GM12872 (cell line): Measurements from ENCODE around the gene NDUFAF7.

Experiments
- TF ChIP-seq, protein P1 (sequence below): IDR thresholded peaks from 3 replicates; pipeline ENCODE4 v1.5.1; 2011; ENCODE audit warnings: low read depth, mild to moderate bottlenecking, low read length, moderate library complexity; ENCODE audit not compliant: insufficient read depth

NDUFAF7 gene

DNA sequence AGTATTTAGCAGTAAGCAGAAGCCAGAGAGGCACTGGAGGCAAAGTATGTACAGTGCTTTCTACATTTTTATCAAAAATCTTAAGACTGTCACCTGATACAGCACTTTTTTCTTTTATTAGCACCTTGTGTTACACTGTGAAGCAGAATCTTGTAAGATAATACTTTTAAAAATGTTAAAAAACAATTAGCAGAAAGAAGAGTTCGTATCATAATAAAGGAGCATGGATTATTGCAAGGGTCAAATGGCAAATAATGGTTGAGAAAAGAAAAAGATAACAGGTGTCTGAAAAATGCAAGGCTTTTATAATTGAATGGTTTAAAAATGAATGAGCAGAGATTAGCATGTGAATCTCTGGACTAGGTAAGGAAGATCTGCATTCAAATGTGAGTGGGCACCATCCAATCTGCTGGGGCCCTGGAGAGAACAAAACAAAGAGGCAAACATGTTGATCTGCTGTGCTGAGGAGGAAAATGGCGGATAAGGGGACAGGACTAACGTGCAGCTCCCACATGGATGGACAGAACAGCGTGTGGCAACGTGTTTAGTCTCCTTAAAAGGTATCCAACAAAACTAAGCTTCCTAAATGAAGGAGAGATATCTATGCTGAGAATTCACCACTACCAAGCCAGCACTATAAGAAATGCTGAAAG lies 25.6 kb upstream of the NDUFAF7 start:
- TF ChIP-seq, protein P1, sequence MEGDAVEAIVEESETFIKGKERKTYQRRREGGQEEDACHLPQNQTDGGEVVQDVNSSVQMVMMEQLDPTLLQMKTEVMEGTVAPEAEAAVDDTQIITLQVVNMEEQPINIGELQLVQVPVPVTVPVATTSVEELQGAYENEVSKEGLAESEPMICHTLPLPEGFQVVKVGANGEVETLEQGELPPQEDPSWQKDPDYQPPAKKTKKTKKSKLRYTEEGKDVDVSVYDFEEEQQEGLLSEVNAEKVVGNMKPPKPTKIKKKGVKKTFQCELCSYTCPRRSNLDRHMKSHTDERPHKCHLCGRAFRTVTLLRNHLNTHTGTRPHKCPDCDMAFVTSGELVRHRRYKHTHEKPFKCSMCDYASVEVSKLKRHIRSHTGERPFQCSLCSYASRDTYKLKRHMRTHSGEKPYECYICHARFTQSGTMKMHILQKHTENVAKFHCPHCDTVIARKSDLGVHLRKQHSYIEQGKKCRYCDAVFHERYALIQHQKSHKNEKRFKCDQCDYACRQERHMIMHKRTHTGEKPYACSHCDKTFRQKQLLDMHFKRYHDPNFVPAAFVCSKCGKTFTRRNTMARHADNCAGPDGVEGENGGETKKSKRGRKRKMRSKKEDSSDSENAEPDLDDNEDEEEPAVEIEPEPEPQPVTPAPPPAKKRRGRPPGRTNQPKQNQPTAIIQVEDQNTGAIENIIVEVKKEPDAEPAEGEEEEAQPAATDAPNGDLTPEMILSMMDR = no peak

DNA sequence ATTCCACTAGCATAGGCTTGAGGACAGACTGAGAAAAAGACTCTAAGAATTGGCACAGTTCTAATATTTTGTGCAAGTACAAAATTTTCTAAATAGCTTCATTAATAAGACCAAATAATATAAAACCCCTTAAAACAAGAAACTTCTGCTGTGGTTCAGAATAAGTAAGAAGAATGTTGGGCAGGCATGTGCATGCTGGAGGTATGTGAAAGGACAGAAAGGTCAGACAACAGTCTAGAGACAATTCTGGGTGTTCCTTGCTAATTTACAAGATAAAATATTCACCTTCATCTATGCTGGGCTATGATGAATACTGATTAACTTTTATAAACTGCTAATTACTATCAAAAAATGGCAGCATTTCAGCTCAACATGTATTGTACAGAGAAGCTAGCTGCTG lies 20.2 kb upstream of the NDUFAF7 start:
- TF ChIP-seq, protein P1 = no peak

DNA sequence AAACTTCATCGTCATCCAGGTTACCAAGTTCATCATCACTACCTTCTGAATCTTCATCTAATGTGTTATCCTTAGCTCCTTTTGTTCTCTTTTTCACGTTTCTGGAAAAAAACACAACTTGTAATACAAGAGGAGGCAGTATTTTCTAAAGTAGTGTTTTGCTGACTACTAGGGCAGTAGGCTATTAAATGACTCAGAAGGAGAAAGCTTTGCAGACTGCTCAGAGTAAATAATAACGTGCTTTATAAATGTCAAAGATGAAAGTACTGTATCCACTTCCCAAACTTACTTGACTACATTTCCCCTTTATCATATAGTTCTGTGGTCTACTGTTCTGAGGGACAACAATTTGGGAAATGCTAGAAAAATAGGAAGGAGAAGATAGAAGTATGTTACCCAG lies 19.5 kb upstream of the NDUFAF7 start:
- TF ChIP-seq, protein P1 = no peak

DNA sequence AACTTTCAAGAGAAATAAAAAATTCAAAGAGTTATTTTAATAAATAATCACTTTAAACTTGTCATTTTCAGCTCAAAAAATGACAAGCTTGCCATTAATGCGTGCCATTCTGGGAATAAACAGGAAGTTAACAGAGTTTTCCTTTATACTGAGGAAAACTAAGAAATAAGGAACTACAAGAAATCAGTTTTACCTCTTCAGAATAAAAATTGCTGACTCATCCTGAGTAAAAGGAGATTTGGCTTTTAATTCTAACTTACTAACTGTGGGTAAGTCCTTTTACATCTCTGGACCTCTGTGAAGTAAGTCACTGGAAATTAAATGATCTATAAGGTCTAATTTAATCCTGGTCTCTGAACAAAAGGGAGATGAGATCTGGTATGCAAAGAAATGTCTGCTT lies 16.2 kb upstream of the NDUFAF7 start:
- TF ChIP-seq, protein P1 = no peak

DNA sequence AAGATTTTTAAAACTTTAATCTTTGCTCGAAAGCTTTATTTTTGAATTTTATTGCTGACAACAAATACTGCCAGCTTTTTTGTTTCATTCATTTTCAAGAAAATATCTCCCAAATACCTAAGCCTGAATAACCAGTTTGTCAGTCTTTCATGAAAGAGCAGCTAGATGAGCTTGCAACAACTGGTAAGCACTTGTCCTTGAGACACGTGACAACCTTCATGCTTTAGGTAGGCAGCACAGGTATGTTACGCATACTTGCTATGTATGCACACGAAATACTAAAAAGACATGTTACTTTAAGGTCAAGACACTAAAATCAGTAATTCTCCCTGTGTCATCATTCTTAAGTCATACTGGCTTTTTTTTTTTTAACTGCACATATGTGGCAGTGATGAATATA lies 12.4 kb upstream of the NDUFAF7 start:
- TF ChIP-seq, protein P1 = no peak

DNA sequence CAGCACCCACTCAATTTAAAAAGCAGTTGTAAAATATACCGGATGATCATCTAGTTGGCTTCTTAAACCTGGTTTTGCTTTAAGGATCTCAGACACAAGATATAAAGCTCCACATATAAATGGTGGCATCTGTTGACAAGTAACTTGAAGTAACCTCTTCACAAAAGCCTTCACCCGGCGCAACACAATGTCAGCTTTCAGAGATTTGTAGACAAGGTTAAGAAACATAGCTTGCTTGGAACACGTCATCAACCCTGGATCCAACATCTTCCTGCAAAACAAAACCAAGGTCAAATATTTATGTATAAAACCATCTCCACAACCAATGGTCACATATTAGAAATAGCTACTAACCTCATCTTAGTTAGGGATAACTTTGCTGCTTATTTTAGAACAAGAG lies 8.3 kb upstream of the NDUFAF7 start:
- TF ChIP-seq, protein P1 = no peak

DNA sequence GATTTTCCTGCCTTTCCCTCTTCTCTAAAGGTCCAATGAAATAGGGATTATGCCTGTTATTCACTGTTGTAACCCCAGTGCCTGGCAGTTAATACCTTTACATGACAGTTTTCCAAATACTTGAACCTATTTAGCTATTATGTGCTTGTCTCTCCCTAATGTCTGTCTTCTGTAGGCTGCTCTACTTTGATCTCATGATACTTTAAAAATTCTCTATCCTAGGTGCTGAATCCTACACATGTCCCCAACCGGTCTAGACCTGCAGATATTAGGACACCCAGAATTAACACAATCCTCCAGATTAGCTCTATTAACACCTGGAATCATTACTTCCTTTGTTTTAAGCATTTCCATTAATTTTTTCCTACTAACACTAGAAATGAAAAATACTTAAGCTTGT lies 7.4 kb upstream of the NDUFAF7 start:
- TF ChIP-seq, protein P1 = no peak
